Vagina (tissue), 2 donors: ENCODE results near the gene FAM98C.

ENCODE experiments used
- POLR2A ChIP-seq, 2 donors: fragments of 450-650 bp; IDR thresholded peaks; one replicate each; pipeline ENCODE4 v1.6.1; 2017; ENCODE audit warnings: antibody characterized with exemption in 2 of 2, mild to moderate bottlenecking in 2 of 2, moderate library complexity in 2 of 2
- TF ChIP-seq, protein P1 (sequence below), 3 experiments: fragments of 450-650 bp in 2 of 3; fragments of 200-600 bp in 1 of 3; sonication (generic) in 1 of 3; IDR thresholded peaks; one replicate each; pipeline ENCODE4 v1.5.1; 2017 to 2019; ENCODE audit warnings: antibody characterized with exemption in 3 of 3, mild to moderate bottlenecking in 2 of 3, moderate library complexity in 2 of 3

DNA sequence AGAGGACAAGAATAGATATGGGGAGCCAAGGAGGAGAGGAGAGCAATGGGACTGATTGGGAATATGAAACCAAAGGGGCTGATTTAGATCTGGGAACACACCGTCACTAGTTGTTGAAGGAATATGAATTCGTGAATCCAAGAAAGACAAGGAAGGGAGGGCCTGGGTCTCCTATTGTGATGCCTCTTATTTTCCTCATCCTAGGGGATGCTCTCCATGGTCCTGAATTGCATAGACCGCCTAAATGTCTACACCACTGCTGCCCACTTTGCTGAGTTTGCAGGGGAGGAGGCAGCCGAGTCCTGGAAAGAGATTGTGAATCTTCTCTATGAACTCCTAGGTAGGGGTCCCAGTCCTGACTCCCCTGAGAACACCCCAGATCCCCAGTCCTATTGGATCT, 52.1 kb downstream of the FAM98C start:
- no peak for TF ChIP-seq POLR2A (IDR thresholded peaks at IDR 0.05)
- TF ChIP-seq, protein P1, sequence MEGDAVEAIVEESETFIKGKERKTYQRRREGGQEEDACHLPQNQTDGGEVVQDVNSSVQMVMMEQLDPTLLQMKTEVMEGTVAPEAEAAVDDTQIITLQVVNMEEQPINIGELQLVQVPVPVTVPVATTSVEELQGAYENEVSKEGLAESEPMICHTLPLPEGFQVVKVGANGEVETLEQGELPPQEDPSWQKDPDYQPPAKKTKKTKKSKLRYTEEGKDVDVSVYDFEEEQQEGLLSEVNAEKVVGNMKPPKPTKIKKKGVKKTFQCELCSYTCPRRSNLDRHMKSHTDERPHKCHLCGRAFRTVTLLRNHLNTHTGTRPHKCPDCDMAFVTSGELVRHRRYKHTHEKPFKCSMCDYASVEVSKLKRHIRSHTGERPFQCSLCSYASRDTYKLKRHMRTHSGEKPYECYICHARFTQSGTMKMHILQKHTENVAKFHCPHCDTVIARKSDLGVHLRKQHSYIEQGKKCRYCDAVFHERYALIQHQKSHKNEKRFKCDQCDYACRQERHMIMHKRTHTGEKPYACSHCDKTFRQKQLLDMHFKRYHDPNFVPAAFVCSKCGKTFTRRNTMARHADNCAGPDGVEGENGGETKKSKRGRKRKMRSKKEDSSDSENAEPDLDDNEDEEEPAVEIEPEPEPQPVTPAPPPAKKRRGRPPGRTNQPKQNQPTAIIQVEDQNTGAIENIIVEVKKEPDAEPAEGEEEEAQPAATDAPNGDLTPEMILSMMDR (IDR thresholded peaks at IDR 0.05), result no peak
